ENCODE data around the gene MTUS2.

Gene MTUS2

DNA sequence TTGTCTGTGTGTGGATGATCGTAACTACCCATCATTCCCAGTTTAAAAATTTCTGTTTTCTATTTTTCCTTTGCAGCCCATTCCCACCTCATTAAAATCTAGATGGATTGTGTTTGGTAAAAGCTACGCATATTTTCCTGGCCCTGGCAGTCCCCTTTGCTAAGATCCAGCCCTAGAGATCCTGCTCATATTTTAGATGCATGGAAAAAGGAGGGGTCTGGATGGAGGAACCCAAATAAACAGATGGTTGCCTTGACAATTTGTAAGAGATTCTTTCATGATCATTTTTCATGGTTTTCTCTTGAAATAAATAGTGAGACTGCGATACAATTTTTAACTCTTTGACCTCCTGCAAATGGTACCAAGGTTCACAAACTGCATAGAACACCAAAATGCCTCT lies 601.0 kb downstream of the MTUS2 start:
- Histone ChIP-seq H3K4me3 (ENCODE audit: low read depth in 1 of 2, low read length in 1 of 2) (no peak overlapping the region), H3K27ac (no peak overlapping the region), H3K4me1 (ENCODE audit: control insufficient read depth in 1 of 2, insufficient read depth in 1 of 2, low read depth in 1 of 2, low read length in 1 of 2) (no peaks in the 10 kb centered on the region), H3K36me3 (no peaks in the 10 kb centered on the region), H3K9me3 (no peaks in the 10 kb centered on the region), H3K27me3 (peaks cover 18% of the 10 kb centered on the region)
- TF ChIP-seq, protein P1, sequence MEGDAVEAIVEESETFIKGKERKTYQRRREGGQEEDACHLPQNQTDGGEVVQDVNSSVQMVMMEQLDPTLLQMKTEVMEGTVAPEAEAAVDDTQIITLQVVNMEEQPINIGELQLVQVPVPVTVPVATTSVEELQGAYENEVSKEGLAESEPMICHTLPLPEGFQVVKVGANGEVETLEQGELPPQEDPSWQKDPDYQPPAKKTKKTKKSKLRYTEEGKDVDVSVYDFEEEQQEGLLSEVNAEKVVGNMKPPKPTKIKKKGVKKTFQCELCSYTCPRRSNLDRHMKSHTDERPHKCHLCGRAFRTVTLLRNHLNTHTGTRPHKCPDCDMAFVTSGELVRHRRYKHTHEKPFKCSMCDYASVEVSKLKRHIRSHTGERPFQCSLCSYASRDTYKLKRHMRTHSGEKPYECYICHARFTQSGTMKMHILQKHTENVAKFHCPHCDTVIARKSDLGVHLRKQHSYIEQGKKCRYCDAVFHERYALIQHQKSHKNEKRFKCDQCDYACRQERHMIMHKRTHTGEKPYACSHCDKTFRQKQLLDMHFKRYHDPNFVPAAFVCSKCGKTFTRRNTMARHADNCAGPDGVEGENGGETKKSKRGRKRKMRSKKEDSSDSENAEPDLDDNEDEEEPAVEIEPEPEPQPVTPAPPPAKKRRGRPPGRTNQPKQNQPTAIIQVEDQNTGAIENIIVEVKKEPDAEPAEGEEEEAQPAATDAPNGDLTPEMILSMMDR (IDR thresholded peaks at IDR 0.05), result no peak

DNA sequence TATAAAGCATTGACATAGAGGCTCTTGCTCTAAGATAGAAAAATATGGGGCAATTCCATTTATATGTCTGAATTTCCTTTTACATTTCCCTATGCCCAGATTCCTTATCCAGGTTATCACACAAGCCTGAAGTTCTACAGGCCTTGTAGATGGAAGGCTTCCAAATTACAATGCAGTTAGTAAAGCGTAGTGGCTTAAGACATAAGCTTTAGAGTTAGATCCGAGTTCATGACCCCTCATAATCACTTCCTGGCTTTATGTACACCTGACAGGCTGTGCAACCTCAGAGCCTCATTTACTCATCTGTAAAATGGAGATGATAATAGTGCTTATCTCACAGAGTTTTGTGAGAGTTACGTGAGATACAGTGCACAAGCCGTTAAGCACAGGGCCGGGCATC lies 601.9 kb downstream of the MTUS2 start:
- Histone ChIP-seq H3K4me3 (ENCODE audit: low read depth in 1 of 2, low read length in 1 of 2) (no peak overlapping the region), H3K27me3 (peaks cover 26% of the 10 kb centered on the region), H3K4me1 (ENCODE audit: control insufficient read depth in 1 of 2, insufficient read depth in 1 of 2, low read depth in 1 of 2, low read length in 1 of 2) (no peaks in the 10 kb centered on the region), H3K36me3 (no peaks in the 10 kb centered on the region), H3K9me3 (no peaks in the 10 kb centered on the region), H3K27ac (no peak overlapping the region)
- TF ChIP-seq, protein P1 (IDR thresholded peaks at IDR 0.05), result no peak

DNA sequence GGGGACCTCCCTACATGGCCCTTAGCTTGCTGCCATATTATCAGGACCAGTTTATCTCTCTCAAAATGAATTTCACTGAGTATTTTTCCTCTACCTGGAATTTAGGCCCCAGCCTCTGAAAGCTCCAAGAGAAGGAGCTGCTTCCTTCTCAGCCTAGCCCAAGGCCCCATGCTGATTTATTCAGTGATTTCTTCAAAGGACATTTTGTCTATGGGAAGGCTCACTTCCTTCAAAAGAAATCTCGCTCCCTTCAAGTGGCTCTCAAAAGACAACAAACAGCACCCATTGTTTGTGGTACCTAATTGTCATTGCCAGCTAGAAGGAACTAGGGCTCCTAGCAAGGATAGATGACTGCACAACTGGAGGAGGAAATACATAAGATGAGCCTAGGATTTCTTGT lies 602.9 kb downstream of the MTUS2 start:
- H3K9me3 ChIP-seq, result no peaks in the 10 kb centered on the region
- no peak overlapping the region for H3K27ac ChIP-seq
- H3K4me3 ChIP-seq (ENCODE audit: low read depth in 1 of 2, low read length in 1 of 2), result no peak overlapping the region
- no peaks in the 10 kb centered on the region for H3K36me3 ChIP-seq
- H3K4me1 ChIP-seq (ENCODE audit: control insufficient read depth in 1 of 2, insufficient read depth in 1 of 2, low read depth in 1 of 2, low read length in 1 of 2), result no peaks in the 10 kb centered on the region
- TF ChIP-seq, protein P1 (IDR thresholded peaks at IDR 0.05), result no peak
- H3K27me3 ChIP-seq, result peaks cover 37% of the 10 kb centered on the region

DNA sequence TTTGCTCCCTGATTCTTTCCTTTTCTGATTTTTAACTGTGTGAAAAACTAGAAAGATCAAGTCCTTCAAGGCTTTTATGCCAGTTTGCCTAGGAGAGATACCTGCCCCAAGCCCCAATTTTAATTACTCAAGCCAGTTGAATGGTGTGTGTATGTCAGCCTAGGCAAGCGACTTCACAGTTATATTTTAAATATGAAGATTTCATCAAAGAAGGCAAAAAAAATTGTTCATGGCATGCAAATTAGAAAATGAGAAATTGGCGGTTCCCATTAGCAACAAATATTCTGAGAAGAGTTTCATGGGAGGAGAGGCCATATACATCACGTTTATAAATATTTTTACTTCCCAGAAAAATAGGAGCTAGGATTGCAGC lies 607.8 kb downstream of the MTUS2 start:
- peaks cover 0 to 2% of the 10 kb centered on the region in 2 experiments for H3K4me1 ChIP-seq (ENCODE audit: control insufficient read depth in 1 of 2, insufficient read depth in 1 of 2, low read depth in 1 of 2, low read length in 1 of 2)
- TF ChIP-seq, protein P1 (IDR thresholded peaks at IDR 0.05), result no peak
- no peak overlapping the region for H3K27ac ChIP-seq
- no peaks in the 10 kb centered on the region for H3K36me3 ChIP-seq
- no peaks in the 10 kb centered on the region for H3K9me3 ChIP-seq
- H3K27me3 ChIP-seq, result peaks cover 84% of the 10 kb centered on the region
- no peak overlapping the region for H3K4me3 ChIP-seq (ENCODE audit: low read depth in 1 of 2, low read length in 1 of 2)

DNA sequence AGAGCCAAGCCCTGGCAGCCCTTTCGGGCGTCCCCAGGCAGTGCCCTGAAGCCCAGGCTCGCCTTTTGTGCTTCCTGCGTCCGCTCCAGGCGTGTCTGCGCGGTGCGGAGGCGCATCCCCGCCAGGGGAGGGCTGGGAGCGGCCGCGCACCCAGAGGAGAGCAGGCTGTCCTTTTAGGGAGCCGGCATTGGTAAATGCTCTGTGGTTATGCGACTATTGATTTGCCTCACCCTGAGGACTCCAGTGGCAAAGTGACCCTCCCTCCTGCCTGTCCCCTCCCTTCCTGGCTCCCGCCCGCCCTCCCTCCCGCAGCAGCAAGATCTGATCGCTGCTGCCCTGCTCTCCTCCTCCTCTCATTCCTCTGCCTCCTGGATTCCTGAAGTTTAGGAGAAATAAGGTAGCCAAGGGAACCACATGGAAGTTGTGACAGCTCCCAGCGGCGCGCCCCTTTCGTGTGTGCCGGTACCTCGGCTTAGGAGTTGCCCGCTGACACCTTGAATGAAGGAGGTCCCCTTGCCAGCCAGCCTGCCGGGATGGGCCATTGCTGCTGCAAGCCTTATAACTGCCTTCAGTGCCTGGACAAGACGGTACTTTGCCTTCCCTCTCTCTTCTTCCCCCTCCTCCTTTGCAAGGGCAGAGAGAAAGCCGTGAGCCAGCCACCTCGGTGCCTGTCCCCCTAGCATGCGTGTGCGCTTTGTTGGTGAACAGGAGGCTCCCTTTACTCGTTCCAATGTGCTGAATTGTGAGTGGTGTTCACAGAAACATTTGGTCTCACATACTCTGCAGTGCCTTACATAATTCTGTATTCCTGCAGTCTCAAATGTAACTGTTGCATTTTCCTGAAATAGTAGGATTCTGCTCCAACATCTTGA lies 608.4 kb downstream of the MTUS2 start:
- no peaks in the 10 kb centered on the region for H3K36me3 ChIP-seq
- H3K27ac ChIP-seq, result no peak overlapping the region
- no peak overlapping the region for H3K4me3 ChIP-seq (ENCODE audit: low read depth in 1 of 2, low read length in 1 of 2)
- H3K9me3 ChIP-seq, result no peaks in the 10 kb centered on the region
- TF ChIP-seq, protein P1 (IDR thresholded peaks at IDR 0.05), result no peak
- H3K27me3 ChIP-seq, result peaks cover 90% of the 10 kb centered on the region
- H3K4me1 ChIP-seq (ENCODE audit: control insufficient read depth in 1 of 2, insufficient read depth in 1 of 2, low read depth in 1 of 2, low read length in 1 of 2), result peaks cover 0 to 2% of the 10 kb centered on the region in 2 experiments
